SK-N-SH (cell line): ENCODE results near the gene POC1B. TPM values are rescaled to one million over a fixed set of nuclear protein-coding genes. Genes with fewer than 3 reads are reported as not detected.

Source experiments
- CTCF ChIA-PET: fragments of 300-600, 350-600 bp; formaldehyde crosslinking; extraction: SDS; loops from one replicate; lab custom pipeline; 2021; lab: Yijun Ruan, JAX
- POLR2A ChIA-PET: fragments of 350-600 bp; sonication (Branson Sonifier 250); formaldehyde crosslinking; extraction: SDS; loops from one replicate; lab custom pipeline; 2020; ENCODE audit warnings: antibody characterized with exemption, inconsistent platforms; lab: Yijun Ruan, JAX
- DNase-seq: peaks from one replicate; pipeline ENCODE4 v3.0.0; 2012
- H2AFZ ChIP-seq: fragments of 200-600 bp; sonication (generic); 2 replicates; pipeline ENCODE4 v1.8.1; 2016; ENCODE audit warnings: antibody characterized with exemption, mild to moderate bottlenecking, low read depth
- H3F3A ChIP-seq: fragments of 200-600 bp; sonication (generic); replicated peaks from 2 replicates; pipeline ENCODE3; 2016; ENCODE audit warnings: antibody characterized with exemption, mild to moderate bottlenecking; ENCODE audit not compliant: insufficient read depth
- H3K27ac ChIP-seq, 2 experiments: fragments of 200-500 bp in 1 of 2; fragments of 200-600 bp in 1 of 2; sonication (Bioruptor generic) in 1 of 2; sonication (generic), shearing (Covaris generic) in 1 of 2; 2 replicates each; pipeline versions ENCODE4 v1.5.1 to v1.6.1; 2014 to 2016; ENCODE audit warnings: low read depth in 2 of 2, inconsistent platforms in 1 of 2, low read length in 1 of 2, mild to moderate bottlenecking in 1 of 2, mixed read lengths in 1 of 2
- H3K27me3 ChIP-seq: fragments of 200-600 bp; sonication (generic), shearing (Covaris generic); 2 replicates; pipeline ENCODE4 v1.6.1; 2016; ENCODE audit warnings: mixed run types; ENCODE audit not compliant: insufficient read depth
- H3K36me3 ChIP-seq, 2 experiments: fragments of 200-500 bp in 1 of 2; fragments of 200-600 bp in 1 of 2; sonication (Bioruptor generic) in 1 of 2; sonication (generic) in 1 of 2; replicated peaks in 1 of 2; 2 replicates each; pipeline versions ENCODE3 to v1.5.1; 2014 to 2016; ENCODE audit warnings: low read length in 1 of 2, mild to moderate bottlenecking in 1 of 2; ENCODE audit not compliant: insufficient read depth in 2 of 2, control insufficient read depth in 1 of 2
- H3K4me1 ChIP-seq, 2 experiments: fragments of 200-500 bp in 1 of 2; fragments of 200-600 bp in 1 of 2; sonication (Bioruptor generic) in 1 of 2; sonication (generic), shearing (Covaris generic) in 1 of 2; 2 replicates each; pipeline versions ENCODE4 v1.5.1 to v1.6.1; 2014 to 2016; ENCODE audit warnings: low read depth in 1 of 2, low read length in 1 of 2, mixed run types in 1 of 2; ENCODE audit not compliant: insufficient read depth in 2 of 2, control insufficient read depth in 1 of 2
- H3K4me2 ChIP-seq: fragments of 200-600 bp; sonication (generic), shearing (Covaris generic); 2 replicates; pipeline ENCODE4 v1.6.1; 2017; ENCODE audit warnings: mixed run types
- H3K4me3 ChIP-seq, 2 experiments: fragments of 200-500 bp in 1 of 2; fragments of 200-600 bp in 1 of 2; sonication (Bioruptor generic) in 1 of 2; sonication (generic), shearing (Covaris generic) in 1 of 2; 2 replicates each; pipeline versions ENCODE4 v1.5.1 to v1.8.1; 2014 to 2016; ENCODE audit warnings: low read depth in 2 of 2, inconsistent platforms in 1 of 2, low read length in 1 of 2, mild to moderate bottlenecking in 1 of 2, mixed read lengths in 1 of 2, moderate library complexity in 1 of 2
- H3K79me2 ChIP-seq: fragments of 200-600 bp; sonication (generic); 2 replicates; pipeline ENCODE4 v1.8.1; 2017; ENCODE audit warnings: mild to moderate bottlenecking; ENCODE audit not compliant: insufficient read depth
- H3K9ac ChIP-seq: fragments of 200-600 bp; sonication (generic); 2 replicates; pipeline ENCODE4 v1.6.1; 2017; ENCODE audit warnings: mixed run types
- H3K9me2 ChIP-seq: fragments of 200-600 bp; sonication (generic); 2 replicates; pipeline ENCODE4 v1.6.1; 2017; ENCODE audit warnings: mixed run types
- H3K9me3 ChIP-seq: fragments of 200-600 bp; sonication (generic); 2 replicates; pipeline ENCODE4 v1.6.1; 2017; ENCODE audit warnings: mixed run types, mild to moderate bottlenecking, moderate library complexity
- H4K20me1 ChIP-seq: fragments of 200-600 bp; sonication (generic); 2 replicates; pipeline ENCODE4 v1.6.1; 2017; ENCODE audit warnings: mild to moderate bottlenecking, mixed run types; ENCODE audit not compliant: insufficient read depth
- CHD2 ChIP-seq: fragments of 150-350 bp; IDR thresholded peaks from 2 replicates; pipeline ENCODE4 v1.6.1; 2018; ENCODE audit warnings: low read length; ENCODE audit not compliant: partially characterized antibody
- FOSL2 ChIP-seq: IDR thresholded peaks from 2 replicates; pipeline ENCODE4 v1.4.0; 2012; ENCODE audit warnings: low read depth, mild to moderate bottlenecking, moderate library complexity, borderline replicate concordance
- FOXJ3 ChIP-seq: sonication (generic); formaldehyde crosslinking; IDR thresholded peaks from 2 replicates; pipeline ENCODE4 v1.5.1; 2020; ENCODE audit warnings: mild to moderate bottlenecking, missing genetic modification reagents
- MEF2A ChIP-seq: IDR thresholded peaks from 2 replicates; pipeline ENCODE4 v1.4.0; 2012; ENCODE audit warnings: low read depth, borderline replicate concordance
- NFIC ChIP-seq: IDR thresholded peaks from 2 replicates; pipeline ENCODE4 v1.4.0; 2012; ENCODE audit warnings: borderline replicate concordance
- NRF1 ChIP-seq: IDR thresholded peaks from 2 replicates; pipeline ENCODE4 v1.6.1; 2012; ENCODE audit warnings: low read depth, mild to moderate bottlenecking, low read length
- RXRA ChIP-seq: IDR thresholded peaks from 2 replicates; pipeline ENCODE4 v1.4.0; 2012; ENCODE audit warnings: low read depth, mild to moderate bottlenecking, borderline replicate concordance
- SIN3A ChIP-seq: IDR thresholded peaks from 2 replicates; pipeline ENCODE4 v1.6.1; 2012; ENCODE audit warnings: low read depth, mild to moderate bottlenecking, low read length, moderate library complexity, borderline replicate concordance
- SMC3 ChIP-seq: IDR thresholded peaks from 2 replicates; pipeline ENCODE4 v1.6.1; 2012; ENCODE audit warnings: low read depth, low read length, improper control_type of control experiment
- TAF1 ChIP-seq: IDR thresholded peaks from 2 replicates; pipeline ENCODE4 v1.6.1; 2012; ENCODE audit warnings: low read depth, mild to moderate bottlenecking, low read length, moderate library complexity, borderline replicate concordance
- TCF12 ChIP-seq: IDR thresholded peaks from 2 replicates; pipeline ENCODE4 v1.4.0; 2012
- TEAD4 ChIP-seq: IDR thresholded peaks from 2 replicates; pipeline ENCODE4 v1.4.0; 2012; ENCODE audit warnings: mild to moderate bottlenecking, borderline replicate concordance; ENCODE audit not compliant: insufficient read depth
- YY1 ChIP-seq: IDR thresholded peaks from 2 replicates; pipeline ENCODE4 v1.4.0; 2012; ENCODE audit warnings: low read depth, mild to moderate bottlenecking
- WGBS: methylation state at CpG from one replicate; pipeline ENCODE4 v1.1.6; 2017; ENCODE audit warnings: low lambda C conversion rate; 5-methylcytosine and 5-hydroxymethylcytosine counted together
- polyA plus RNA-seq, 3 experiments: library from polyadenylated mRNA; depleted of rRNA; stranded (reverse); fragments of >200 nt; gene quantifications; 2 replicates each; pipeline ENCODE4 v1.2.3, GENCODE V29; 2012
- TF ChIP-seq, protein P1 (sequence below): IDR thresholded peaks from 2 replicates; pipeline ENCODE4 v1.6.1; 2012; ENCODE audit warnings: mild to moderate bottlenecking, low read depth, low read length, moderate library complexity
- TF ChIP-seq, protein P2 (sequence below): fragments of 150-350 bp; IDR thresholded peaks from 2 replicates; pipeline ENCODE4 v1.6.1; 2016; ENCODE audit warnings: mild to moderate bottlenecking, low read depth, low read length
- TF ChIP-seq, protein P3 (sequence below): IDR thresholded peaks from 2 replicates; pipeline ENCODE4 v1.4.0; 2012; ENCODE audit warnings: low read depth, borderline replicate concordance
- TF ChIP-seq, protein P4 (sequence below): IDR thresholded peaks from 2 replicates; pipeline ENCODE4; 2012
- TF ChIP-seq, protein P5 (sequence below): IDR thresholded peaks from 2 replicates; pipeline ENCODE4 v1.4.0; 2012; ENCODE audit warnings: low read depth

POC1B gene
- polyA plus RNA-seq, 1 of the 3 experiments (the other 2 are of a cell fraction): 4.0 TPM

DNA sequence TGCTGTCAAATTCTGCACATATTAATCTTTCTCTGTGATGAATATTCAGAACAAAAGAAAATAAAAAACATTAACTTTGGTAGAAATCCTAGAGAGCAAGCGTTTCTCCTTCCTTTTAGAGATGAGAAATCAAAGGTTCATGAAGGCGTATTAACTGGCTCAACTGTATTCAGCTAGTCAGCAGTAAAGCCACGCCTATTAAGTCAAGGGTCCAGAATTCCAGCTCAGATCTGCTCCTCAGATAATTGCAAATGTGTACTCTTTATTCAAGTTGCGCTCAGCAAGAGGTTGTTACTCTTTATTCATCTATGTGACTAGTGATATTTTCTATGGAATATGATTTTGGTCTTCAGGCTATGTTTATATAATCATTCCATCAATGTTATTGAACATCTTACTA, 13.1 kb upstream of the POC1B start:
- 88% methylated on average over 4 of the region's 4 CpGs for WGBS
- no peak for DNase-seq
- H4K20me1 ChIP-seq: no peaks in the 10 kb centered on the region
- no peaks in the 10 kb centered on the region for H3K27me3 ChIP-seq
- no peaks in the 10 kb centered on the region for H3K36me3 ChIP-seq
- no peak overlapping the region for H3K9ac ChIP-seq
- ChIA-PET CTCF (interaction anchor here (0.8 to 3.0 kb wide), 6 partner anchors 9 to 1421 kb away, joined by 3 to 11 read pairs (median 4); no protein-coding TSS in a partner anchor), POLR2A (no interaction called here)
- H3K9me3 ChIP-seq: no peaks in the 10 kb centered on the region
- H3K4me3 ChIP-seq: no peak overlapping the region
- TF ChIP-seq, protein P1, sequence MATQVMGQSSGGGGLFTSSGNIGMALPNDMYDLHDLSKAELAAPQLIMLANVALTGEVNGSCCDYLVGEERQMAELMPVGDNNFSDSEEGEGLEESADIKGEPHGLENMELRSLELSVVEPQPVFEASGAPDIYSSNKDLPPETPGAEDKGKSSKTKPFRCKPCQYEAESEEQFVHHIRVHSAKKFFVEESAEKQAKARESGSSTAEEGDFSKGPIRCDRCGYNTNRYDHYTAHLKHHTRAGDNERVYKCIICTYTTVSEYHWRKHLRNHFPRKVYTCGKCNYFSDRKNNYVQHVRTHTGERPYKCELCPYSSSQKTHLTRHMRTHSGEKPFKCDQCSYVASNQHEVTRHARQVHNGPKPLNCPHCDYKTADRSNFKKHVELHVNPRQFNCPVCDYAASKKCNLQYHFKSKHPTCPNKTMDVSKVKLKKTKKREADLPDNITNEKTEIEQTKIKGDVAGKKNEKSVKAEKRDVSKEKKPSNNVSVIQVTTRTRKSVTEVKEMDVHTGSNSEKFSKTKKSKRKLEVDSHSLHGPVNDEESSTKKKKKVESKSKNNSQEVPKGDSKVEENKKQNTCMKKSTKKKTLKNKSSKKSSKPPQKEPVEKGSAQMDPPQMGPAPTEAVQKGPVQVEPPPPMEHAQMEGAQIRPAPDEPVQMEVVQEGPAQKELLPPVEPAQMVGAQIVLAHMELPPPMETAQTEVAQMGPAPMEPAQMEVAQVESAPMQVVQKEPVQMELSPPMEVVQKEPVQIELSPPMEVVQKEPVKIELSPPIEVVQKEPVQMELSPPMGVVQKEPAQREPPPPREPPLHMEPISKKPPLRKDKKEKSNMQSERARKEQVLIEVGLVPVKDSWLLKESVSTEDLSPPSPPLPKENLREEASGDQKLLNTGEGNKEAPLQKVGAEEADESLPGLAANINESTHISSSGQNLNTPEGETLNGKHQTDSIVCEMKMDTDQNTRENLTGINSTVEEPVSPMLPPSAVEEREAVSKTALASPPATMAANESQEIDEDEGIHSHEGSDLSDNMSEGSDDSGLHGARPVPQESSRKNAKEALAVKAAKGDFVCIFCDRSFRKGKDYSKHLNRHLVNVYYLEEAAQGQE: no peak
- TF ChIP-seq RXRA: no peak
- TF ChIP-seq, protein P2, sequence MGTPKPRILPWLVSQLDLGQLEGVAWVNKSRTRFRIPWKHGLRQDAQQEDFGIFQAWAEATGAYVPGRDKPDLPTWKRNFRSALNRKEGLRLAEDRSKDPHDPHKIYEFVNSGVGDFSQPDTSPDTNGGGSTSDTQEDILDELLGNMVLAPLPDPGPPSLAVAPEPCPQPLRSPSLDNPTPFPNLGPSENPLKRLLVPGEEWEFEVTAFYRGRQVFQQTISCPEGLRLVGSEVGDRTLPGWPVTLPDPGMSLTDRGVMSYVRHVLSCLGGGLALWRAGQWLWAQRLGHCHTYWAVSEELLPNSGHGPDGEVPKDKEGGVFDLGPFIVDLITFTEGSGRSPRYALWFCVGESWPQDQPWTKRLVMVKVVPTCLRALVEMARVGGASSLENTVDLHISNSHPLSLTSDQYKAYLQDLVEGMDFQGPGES: no peak
- no peak for TF ChIP-seq NFIC
- TF ChIP-seq, protein P3, sequence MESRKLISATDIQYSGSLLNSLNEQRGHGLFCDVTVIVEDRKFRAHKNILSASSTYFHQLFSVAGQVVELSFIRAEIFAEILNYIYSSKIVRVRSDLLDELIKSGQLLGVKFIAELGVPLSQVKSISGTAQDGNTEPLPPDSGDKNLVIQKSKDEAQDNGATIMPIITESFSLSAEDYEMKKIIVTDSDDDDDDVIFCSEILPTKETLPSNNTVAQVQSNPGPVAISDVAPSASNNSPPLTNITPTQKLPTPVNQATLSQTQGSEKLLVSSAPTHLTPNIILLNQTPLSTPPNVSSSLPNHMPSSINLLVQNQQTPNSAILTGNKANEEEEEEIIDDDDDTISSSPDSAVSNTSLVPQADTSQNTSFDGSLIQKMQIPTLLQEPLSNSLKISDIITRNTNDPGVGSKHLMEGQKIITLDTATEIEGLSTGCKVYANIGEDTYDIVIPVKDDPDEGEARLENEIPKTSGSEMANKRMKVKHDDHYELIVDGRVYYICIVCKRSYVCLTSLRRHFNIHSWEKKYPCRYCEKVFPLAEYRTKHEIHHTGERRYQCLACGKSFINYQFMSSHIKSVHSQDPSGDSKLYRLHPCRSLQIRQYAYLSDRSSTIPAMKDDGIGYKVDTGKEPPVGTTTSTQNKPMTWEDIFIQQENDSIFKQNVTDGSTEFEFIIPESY: no peak
- TF ChIP-seq YY1: no peak
- no peak for TF ChIP-seq SMC3
- TF ChIP-seq, protein P4, sequence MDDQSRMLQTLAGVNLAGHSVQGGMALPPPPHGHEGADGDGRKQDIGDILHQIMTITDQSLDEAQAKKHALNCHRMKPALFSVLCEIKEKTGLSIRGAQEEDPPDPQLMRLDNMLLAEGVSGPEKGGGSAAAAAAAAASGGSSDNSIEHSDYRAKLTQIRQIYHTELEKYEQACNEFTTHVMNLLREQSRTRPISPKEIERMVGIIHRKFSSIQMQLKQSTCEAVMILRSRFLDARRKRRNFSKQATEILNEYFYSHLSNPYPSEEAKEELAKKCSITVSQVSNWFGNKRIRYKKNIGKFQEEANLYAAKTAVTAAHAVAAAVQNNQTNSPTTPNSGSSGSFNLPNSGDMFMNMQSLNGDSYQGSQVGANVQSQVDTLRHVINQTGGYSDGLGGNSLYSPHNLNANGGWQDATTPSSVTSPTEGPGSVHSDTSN: no peak
- TF ChIP-seq TEAD4: no peak
- TF ChIP-seq SIN3A: no peak
- no peak for TF ChIP-seq FOXJ3 (CRISPR knock-in tag)
- no peak for TF ChIP-seq FOSL2
- TF ChIP-seq, protein P5, sequence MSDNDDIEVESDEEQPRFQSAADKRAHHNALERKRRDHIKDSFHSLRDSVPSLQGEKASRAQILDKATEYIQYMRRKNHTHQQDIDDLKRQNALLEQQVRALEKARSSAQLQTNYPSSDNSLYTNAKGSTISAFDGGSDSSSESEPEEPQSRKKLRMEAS: no peak
- no peak for TF ChIP-seq CHD2
- TF ChIP-seq NRF1: no peak
- no peak for TF ChIP-seq MEF2A
- TF ChIP-seq TCF12: no peak
- TF ChIP-seq TAF1: no peak
- no peaks in the 10 kb centered on the region for H3K79me2 ChIP-seq
- no peak overlapping the region for H3K4me2 ChIP-seq
- H3K9me2 ChIP-seq: no peaks in the 10 kb centered on the region
- no peak overlapping the region for H3K27ac ChIP-seq
- H3F3A ChIP-seq: no peaks in the 10 kb centered on the region
- no peaks in the 10 kb centered on the region; a peak in 1 of 4 replicates for H3K4me1 ChIP-seq
- H2AFZ ChIP-seq: no peak overlapping the region
